HepG2 (cell line): ENCODE measurements around the gene TTN. TPM values are rescaled to one million over a fixed set of nuclear protein-coding genes. Genes with fewer than 3 reads are reported as not detected.

Source experiments
- ATAC-seq: fragments of 200-7000 bp; cut with Tn5 transposase; 3 replicates; pipeline ENCODE4 v1.9.1; 2020; ENCODE audit warnings: mild to moderate bottlenecking, moderate library complexity
- BruUV-seq: library from RNA; stranded (reverse); fragments of 400-500 nt; replicated peaks from 2 replicates; lab custom pipeline; 2021; lab: Mats Ljungman, UMichigan
- CTCF ChIA-PET: fragments of 300-600 bp; formaldehyde crosslinking; extraction: SDS; loops from one replicate; lab custom pipeline; 2021; ENCODE audit warnings: low total read pairs, inconsistent platforms, low intra/inter-chr PET ratio; lab: Yijun Ruan, JAX
- POLR2A ChIA-PET: fragments of 350-600 bp; sonication (Branson Sonifier 250); formaldehyde crosslinking; loops from one replicate; lab custom pipeline; 2020; ENCODE audit warnings: antibody characterized with exemption, inconsistent platforms; lab: Yijun Ruan, JAX
- DNase-seq: peaks from one replicate; pipeline ENCODE4 v3.0.0-alpha.2; 2015; ENCODE audit warnings: low spot score
- FAIRE-seq: peaks from 3 replicates; lab custom pipeline; 2011; peaks lifted over from hg19 to GRCh38; lab: Jason Lieb, UNC
- H2AFZ ChIP-seq: one replicate; pipeline ENCODE4 v1.6.1; 2011; ENCODE audit warnings: low read length, inconsistent platforms
- H3K27ac ChIP-seq: fragments of 300-600 bp; 3 replicates; pipeline ENCODE4 v1.8.0; 2011; ENCODE audit warnings: mixed run types, mild to moderate bottlenecking, mixed read lengths, low read length, inconsistent platforms; ENCODE audit not compliant: insufficient read depth; ENCODE audit errors: extremely low read length
- H3K27me3 ChIP-seq, 2 experiments: fragments of 200-600 bp in 1 of 2; 2 replicates in 1 of 2; 3 replicates in 1 of 2; pipeline versions ENCODE4 v1.6.0 to v1.8.0; 2011; ENCODE audit warnings: low read length in 2 of 2, mild to moderate bottlenecking in 2 of 2, moderate library complexity in 2 of 2, inconsistent platforms in 1 of 2; ENCODE audit not compliant: insufficient read depth in 2 of 2, control insufficient read depth in 1 of 2
- H3K36me3 ChIP-seq, 2 experiments: fragments of 200-600 bp in 1 of 2; replicated peaks in 1 of 2; 2 replicates in 1 of 2; 3 replicates in 1 of 2; pipeline versions ENCODE4 v1.5.1 to v1.8.0; 2011; ENCODE audit warnings: low read length in 2 of 2, inconsistent platforms in 1 of 2; ENCODE audit not compliant: insufficient read depth in 2 of 2, control insufficient read depth in 1 of 2
- H3K4me1 ChIP-seq: 2 replicates; pipeline ENCODE4 v1.5.1; 2012; ENCODE audit warnings: low read length, inconsistent platforms; ENCODE audit not compliant: insufficient read depth
- H3K4me2 ChIP-seq: 2 replicates; pipeline ENCODE4 v1.6.0; 2011; ENCODE audit warnings: low read depth, low read length, inconsistent platforms
- H3K4me3 ChIP-seq, 3 experiments: fragments of 200-600 bp in 1 of 3; sonication (generic), shearing (Covaris generic) in 1 of 3; replicated peaks in 1 of 3; 2 replicates each; pipeline ENCODE4 v1.5.1; 2011 to 2016; ENCODE audit warnings: low read length in 3 of 3, inconsistent platforms in 2 of 3, low read depth in 2 of 3, mild to moderate bottlenecking in 2 of 3, control low read depth in 1 of 3, mixed read lengths in 1 of 3; ENCODE audit not compliant: insufficient read depth in 1 of 3
- H3K79me2 ChIP-seq: one replicate; pipeline ENCODE4 v1.6.1; 2011; ENCODE audit warnings: low read length, inconsistent platforms; ENCODE audit not compliant: insufficient read depth
- H3K9ac ChIP-seq: 2 replicates; pipeline ENCODE4 v1.6.0; 2011; ENCODE audit warnings: mild to moderate bottlenecking, low read depth, low read length, inconsistent platforms; ENCODE audit not compliant: insufficient read depth
- H3K9me3 ChIP-seq: 2 replicates; pipeline ENCODE4 v1.5.1; 2012; ENCODE audit warnings: mild to moderate bottlenecking, low read length
- H4K20me1 ChIP-seq: 2 replicates; pipeline ENCODE4 v1.6.0; 2011; ENCODE audit warnings: inconsistent platforms, mild to moderate bottlenecking, low read length, moderate library complexity; ENCODE audit not compliant: insufficient read depth
- IKZF4 ChIP-seq: sonication (generic); formaldehyde crosslinking; IDR thresholded peaks from 2 replicates; pipeline ENCODE4 v1.5.1; 2020; ENCODE audit warnings: borderline replicate concordance, mild to moderate bottlenecking, low read depth, missing genetic modification reagents; ENCODE audit errors: not compliant biosample characterization
- ISL2 ChIP-seq: sonication (generic); formaldehyde crosslinking; IDR thresholded peaks from 2 replicates; pipeline ENCODE4 v1.5.0; 2020; ENCODE audit warnings: missing genetic modification reagents
- MYC ChIP-seq: sonication (generic); formaldehyde crosslinking; IDR thresholded peaks from 2 replicates; pipeline ENCODE4 v1.9.0; 2021; ENCODE audit warnings: missing genetic modification reagents, borderline replicate concordance
- RBAK ChIP-seq: sonication (generic); formaldehyde crosslinking; IDR thresholded peaks from 2 replicates; pipeline ENCODE4 v1.5.1; 2020; ENCODE audit warnings: mild to moderate bottlenecking, missing genetic modification reagents
- ZNF577 ChIP-seq: sonication (generic); formaldehyde crosslinking; IDR thresholded peaks from 2 replicates; pipeline ENCODE4 v1.4.0; 2020; ENCODE audit warnings: mild to moderate bottlenecking, low read depth, missing genetic modification reagents, borderline replicate concordance
- WGBS: methylation state at CpG from one replicate; pipeline ENCODE4 v1.1.6; 2017; ENCODE audit warnings: low lambda C conversion rate; 5-methylcytosine and 5-hydroxymethylcytosine counted together
- in situ Hi-C: cut with HindIII; loops from 2 replicates; pipeline ENCODE4 v1.10.0; 2017; ENCODE audit warnings: low pct_unique_long_range_greater_than_20kb; ENCODE audit not compliant: extremely low pct_ligation_motif_present
- intact Hi-C: fragments of 100-400 bp; cut with micrococcal nuclease; formaldehyde crosslinking; loops from one replicate; pipeline ENCODE4 v1.10.0; 2022; ENCODE audit not compliant: unreplicated experiment
- polyA plus RNA-seq, 8 experiments: library from polyadenylated mRNA; depleted of rRNA in 3 of 8; stranded (reverse) in 7 of 8; unstranded in 1 of 8; fragments of >200 nt; fragmentation: Illumina TruSeq in 4 of 8; extraction: Trizol in 4 of 8; gene quantifications; 2 replicates each; pipeline versions ENCODE4 v1.2.1 to v1.2.3, GENCODE V29; 2011 to 2016; ENCODE audit warnings: low read depth in 4 of 8, missing spikeins in 1 of 8, mixed read lengths in 1 of 8; ENCODE audit not compliant: insufficient read depth in 1 of 8
- total RNA-seq, 5 experiments: library from RNA; depleted of rRNA; stranded (reverse); fragments of >200 nt; fragmentation: Illumina TruSeq; extraction: Trizol; gene quantifications; 2 replicates each; pipeline ENCODE4 v1.2.3, GENCODE V29; 2016; ENCODE audit warnings: low read depth in 1 of 5
- TF ChIP-seq, protein P1 (sequence below), 2 experiments: sonication (generic) in 1 of 2; formaldehyde crosslinking in 1 of 2; IDR thresholded peaks; 2 replicates each; pipeline versions ENCODE4 v1.6.1 to v1.9.0; 2014 to 2022; ENCODE audit warnings: antibody characterized with exemption in 1 of 2, borderline replicate concordance in 1 of 2, inconsistent platforms in 1 of 2, low read depth in 1 of 2, missing genetic modification reagents in 1 of 2
- TF ChIP-seq, protein P2 (sequence below): sonication (generic); formaldehyde crosslinking; IDR thresholded peaks from 2 replicates; pipeline ENCODE4 v1.4.0; 2020; ENCODE audit warnings: missing genetic modification reagents

The TTN gene
- total and polyA plus RNA-seq, 2 of the 13 experiments (the other 11 are each of a cell fraction or from before 2014, with no cell fraction given) = under 0.01 TPM

DNA sequence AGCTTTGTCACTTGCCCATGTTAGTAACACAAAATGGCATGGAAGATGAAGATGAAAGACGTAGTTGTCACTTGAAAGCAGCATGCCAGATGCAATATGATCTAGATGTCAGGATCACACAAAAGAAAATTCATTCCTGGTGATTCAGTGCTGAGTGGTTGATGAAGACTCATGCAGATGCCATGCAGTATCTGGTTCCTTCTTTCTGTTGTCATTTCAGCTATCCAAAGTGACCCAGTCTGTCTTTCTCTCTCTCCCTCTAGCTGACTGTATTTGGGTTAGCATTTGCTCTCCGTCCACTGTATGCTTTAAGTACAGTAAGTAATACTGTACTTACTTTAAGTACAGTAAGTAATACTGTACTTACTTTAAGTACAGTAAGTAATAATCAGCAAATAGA, 50.4 kb downstream of the TTN start:
- Histone ChIP-seq H3K79me2 (no peaks in the 10 kb centered on the region), H3K4me2 (no peak overlapping the region), H3K27me3 (peaks cover 0 to 2% of the 10 kb centered on the region in 2 experiments; a peak in 1 of 5 replicates), H4K20me1 (no peaks in the 10 kb centered on the region), H3K36me3 (no peaks in the 10 kb centered on the region), H3K9ac (no peak overlapping the region), H3K27ac (no peak overlapping the region), H2AFZ (no peak overlapping the region), H3K4me1 (no peaks in the 10 kb centered on the region), H3K9me3 (no peaks in the 10 kb centered on the region), H3K4me3 (no peak overlapping the region)
- BruUV-seq = no TSS peak
- in situ Hi-C loops = no loop called here
- ChIA-PET POLR2A (no interaction called here), CTCF (no interaction called here)
- FAIRE-seq = peak; percentile 89
- intact Hi-C loops = no loop called here
- DNase-seq = no peak
- 0% methylated on average over 2 of the region's 2 CpGs for WGBS
- no peak for ATAC-seq
- TF ChIP-seq ZNF577 (CRISPR knock-in tag) = no peak
- TF ChIP-seq MYC (CRISPR knock-in tag) = no peak
- TF ChIP-seq ISL2 (CRISPR knock-in tag) = no peak
- no peak for TF ChIP-seq RBAK
- TF ChIP-seq, protein P1, sequence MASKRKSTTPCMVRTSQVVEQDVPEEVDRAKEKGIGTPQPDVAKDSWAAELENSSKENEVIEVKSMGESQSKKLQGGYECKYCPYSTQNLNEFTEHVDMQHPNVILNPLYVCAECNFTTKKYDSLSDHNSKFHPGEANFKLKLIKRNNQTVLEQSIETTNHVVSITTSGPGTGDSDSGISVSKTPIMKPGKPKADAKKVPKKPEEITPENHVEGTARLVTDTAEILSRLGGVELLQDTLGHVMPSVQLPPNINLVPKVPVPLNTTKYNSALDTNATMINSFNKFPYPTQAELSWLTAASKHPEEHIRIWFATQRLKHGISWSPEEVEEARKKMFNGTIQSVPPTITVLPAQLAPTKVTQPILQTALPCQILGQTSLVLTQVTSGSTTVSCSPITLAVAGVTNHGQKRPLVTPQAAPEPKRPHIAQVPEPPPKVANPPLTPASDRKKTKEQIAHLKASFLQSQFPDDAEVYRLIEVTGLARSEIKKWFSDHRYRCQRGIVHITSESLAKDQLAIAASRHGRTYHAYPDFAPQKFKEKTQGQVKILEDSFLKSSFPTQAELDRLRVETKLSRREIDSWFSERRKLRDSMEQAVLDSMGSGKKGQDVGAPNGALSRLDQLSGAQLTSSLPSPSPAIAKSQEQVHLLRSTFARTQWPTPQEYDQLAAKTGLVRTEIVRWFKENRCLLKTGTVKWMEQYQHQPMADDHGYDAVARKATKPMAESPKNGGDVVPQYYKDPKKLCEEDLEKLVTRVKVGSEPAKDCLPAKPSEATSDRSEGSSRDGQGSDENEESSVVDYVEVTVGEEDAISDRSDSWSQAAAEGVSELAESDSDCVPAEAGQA (IDR thresholded peaks at IDR 0.05; ENCODE audit: low read depth) = no peak
- TF ChIP-seq, protein P1 (CRISPR knock-in tag; IDR thresholded peaks at IDR 0.05; ENCODE audit: borderline replicate concordance) = no peak
- no peak for TF ChIP-seq IKZF4 (CRISPR knock-in tag)
- TF ChIP-seq, protein P2, sequence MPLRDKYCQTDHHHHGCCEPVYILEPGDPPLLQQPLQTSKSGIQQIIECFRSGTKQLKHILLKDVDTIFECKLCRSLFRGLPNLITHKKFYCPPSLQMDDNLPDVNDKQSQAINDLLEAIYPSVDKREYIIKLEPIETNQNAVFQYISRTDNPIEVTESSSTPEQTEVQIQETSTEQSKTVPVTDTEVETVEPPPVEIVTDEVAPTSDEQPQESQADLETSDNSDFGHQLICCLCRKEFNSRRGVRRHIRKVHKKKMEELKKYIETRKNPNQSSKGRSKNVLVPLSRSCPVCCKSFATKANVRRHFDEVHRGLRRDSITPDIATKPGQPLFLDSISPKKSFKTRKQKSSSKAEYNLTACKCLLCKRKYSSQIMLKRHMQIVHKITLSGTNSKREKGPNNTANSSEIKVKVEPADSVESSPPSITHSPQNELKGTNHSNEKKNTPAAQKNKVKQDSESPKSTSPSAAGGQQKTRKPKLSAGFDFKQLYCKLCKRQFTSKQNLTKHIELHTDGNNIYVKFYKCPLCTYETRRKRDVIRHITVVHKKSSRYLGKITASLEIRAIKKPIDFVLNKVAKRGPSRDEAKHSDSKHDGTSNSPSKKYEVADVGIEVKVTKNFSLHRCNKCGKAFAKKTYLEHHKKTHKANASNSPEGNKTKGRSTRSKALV = no peak
